B cell (primary cell): ENCODE measurements around the gene MAPRE3. TPM values are rescaled to one million over a fixed set of nuclear protein-coding genes. Genes with fewer than 3 reads are reported as not detected.

ENCODE experiments used
- ATAC-seq: fragments of 200-7000 bp; cut with Tn5 transposase; one replicate; pipeline ENCODE4 v1.10.0; 2021; ENCODE audit warnings: low read depth, mild to moderate bottlenecking, moderate number of reproducible peaks, moderate library complexity
- CTCF ChIA-PET: fragments of 350-600 bp; sonication (Branson Sonifier 250); formaldehyde crosslinking; loops from one replicate; lab custom pipeline; 2021; ENCODE audit warnings: antibody characterized with exemption, inconsistent platforms; lab: Charles Lee
- POLR2A ChIA-PET: fragments of 350-600 bp; sonication (Branson Sonifier 250); formaldehyde crosslinking; loops from one replicate; lab custom pipeline; 2021; ENCODE audit warnings: antibody characterized with exemption; lab: Charles Lee
- DNase-seq: peaks from one replicate; pipeline ENCODE4 v3.0.0; 2013
- H2AFZ ChIP-seq: 2 replicates; pipeline ENCODE4 v1.6.1; 2012; ENCODE audit warnings: mild to moderate bottlenecking, low read depth, low read length; ENCODE audit not compliant: insufficient read depth, poor library complexity, severe bottlenecking
- H3K27ac ChIP-seq, 2 donors: 1 replicate in 1 of 2; 2 replicates in 1 of 2; pipeline ENCODE4 v1.5.1; 2012 to 2013; ENCODE audit warnings: low read length in 2 of 2, mild to moderate bottlenecking in 2 of 2, moderate library complexity in 1 of 2
- H3K27me3 ChIP-seq, 4 experiments: fragments of 200-600 bp in 1 of 4; sonication (generic) in 1 of 4; replicated peaks in 1 of 4; 1 replicate in 2 of 4; 2 replicates in 2 of 4; pipeline versions ENCODE4 v1.6.1 to v1.7.0; 2013 to 2016; ENCODE audit warnings: low read length in 3 of 4, mild to moderate bottlenecking in 2 of 4, mixed read lengths in 1 of 4, moderate library complexity in 1 of 4; ENCODE audit not compliant: insufficient read depth in 4 of 4, control insufficient read depth in 3 of 4; ENCODE audit errors: control extremely low read depth in 1 of 4
- H3K36me3 ChIP-seq, 2 experiments: replicated peaks in 1 of 2; 1 replicate in 1 of 2; 2 replicates in 1 of 2; pipeline versions ENCODE4 v1.6.1 to v1.7.1; 2013; ENCODE audit warnings: low read length in 1 of 2; ENCODE audit not compliant: insufficient read depth in 2 of 2, control insufficient read depth in 1 of 2; ENCODE audit errors: control extremely low read depth in 1 of 2, extremely low read depth in 1 of 2
- H3K4me1 ChIP-seq, 2 donors: fragments of 200-600 bp in 1 of 2; sonication (generic) in 1 of 2; 1 replicate in 1 of 2; 2 replicates in 1 of 2; pipeline versions ENCODE4 v1.5.1 to v1.6.1; 2013 to 2017; ENCODE audit warnings: low read length in 2 of 2; ENCODE audit not compliant: control insufficient read depth in 2 of 2, insufficient read depth in 2 of 2
- H3K4me2 ChIP-seq: replicated peaks from 2 replicates; pipeline ENCODE3; 2012; ENCODE audit warnings: mild to moderate bottlenecking, low read depth, low read length; ENCODE audit not compliant: poor library complexity, severe bottlenecking
- H3K4me3 ChIP-seq, 5 experiments: fragments of 200-600 bp in 1 of 5; sonication (generic) in 1 of 5; 1 replicate in 3 of 5; 2 replicates in 2 of 5; pipeline versions ENCODE4 v1.5.1 to v1.7.0; 2011 to 2016; ENCODE audit warnings: low read length in 4 of 5, mild to moderate bottlenecking in 4 of 5, low read depth in 2 of 5, control low read depth in 1 of 5, moderate library complexity in 1 of 5; ENCODE audit not compliant: insufficient read depth in 1 of 5; ENCODE audit errors: control extremely low read depth in 1 of 5, extremely low read depth in 1 of 5
- H3K79me2 ChIP-seq: fragments of 200-600 bp; sonication (generic); one replicate; pipeline ENCODE4 v1.6.0; 2016; ENCODE audit warnings: low read length; ENCODE audit not compliant: control insufficient read depth, insufficient read depth
- H3K9ac ChIP-seq: fragments of 200-600 bp; sonication (generic); 2 replicates; pipeline ENCODE4 v1.6.1; 2017; ENCODE audit warnings: mild to moderate bottlenecking, low read length, moderate library complexity
- H3K9me3 ChIP-seq, 3 donors: one replicate each; pipeline versions ENCODE4 v1.6.1 to v1.7.1; 2013; ENCODE audit warnings: low read length in 2 of 3; ENCODE audit not compliant: control insufficient read depth in 2 of 3, insufficient read depth in 1 of 3; ENCODE audit errors: control extremely low read depth in 1 of 3
- H4K20me1 ChIP-seq: 2 replicates; pipeline ENCODE4 v1.6.0; 2012; ENCODE audit warnings: mild to moderate bottlenecking, low read length; ENCODE audit not compliant: insufficient read depth, control insufficient read depth, poor library complexity, severe bottlenecking
- H3K27ac Mint-ChIP-seq: one replicate; pipeline ENCODE4 v1.8.0; 2021; ENCODE audit warnings: mixed read lengths
- H3K27me3 Mint-ChIP-seq: one replicate; pipeline ENCODE4 v1.8.0; 2021; ENCODE audit warnings: mixed read lengths
- H3K4me1 Mint-ChIP-seq: one replicate; pipeline ENCODE4 v1.8.0; 2021; ENCODE audit warnings: mixed read lengths
- H3K4me3 Mint-ChIP-seq: one replicate; pipeline ENCODE4 v1.8.0; 2021; ENCODE audit warnings: mixed read lengths
- H3K9me3 Mint-ChIP-seq: one replicate; pipeline ENCODE4 v1.8.0; 2022; ENCODE audit warnings: mixed read lengths; ENCODE audit not compliant: insufficient read depth
- EZH2 ChIP-seq: IDR thresholded peaks from 2 replicates; pipeline ENCODE4 v1.6.1; 2012; ENCODE audit warnings: borderline replicate concordance, low read depth, mild to moderate bottlenecking, moderate library complexity, low read length; ENCODE audit not compliant: insufficient read depth, poor library complexity, severe bottlenecking
- WGBS: methylation state at CpG from one replicate; pipeline ENCODE4 v1.1.5; 2013; ENCODE audit warnings: missing lambda C conversion rate; ENCODE audit not compliant: insufficient coverage; 5-methylcytosine and 5-hydroxymethylcytosine counted together
- intact Hi-C: fragments of 100-400 bp; cut with micrococcal nuclease; formaldehyde crosslinking; loops from one replicate; pipeline ENCODE4 v1.10.0; 2022
- polyA plus RNA-seq: library from polyadenylated mRNA; depleted of rRNA; stranded (reverse); fragments of >200 nt; gene quantifications from 2 replicates; pipeline ENCODE4 v1.2.3, GENCODE V29; 2012
- total RNA-seq, 2 donors: library from RNA; stranded (reverse); fragments of 120-200 nt in 1 of 2; gene quantifications; 1 replicate in 1 of 2; 2 replicates in 1 of 2; pipeline versions ENCODE4 v1.2.3 to v1.2.4, GENCODE V29; 2013 to 2022
- TF ChIP-seq, protein P1 (sequence below): fragments of 200-600 bp; IDR thresholded peaks from one replicate; pipeline ENCODE4 v1.8.0; 2022; ENCODE audit warnings: antibody characterized with exemption, mild to moderate bottlenecking

MAPRE3 gene
- total and polyA plus RNA-seq, 2 donors (not counting 1 experiment from before 2014, with no cell fraction given): 5.4 to 9.8 TPM

DNA sequence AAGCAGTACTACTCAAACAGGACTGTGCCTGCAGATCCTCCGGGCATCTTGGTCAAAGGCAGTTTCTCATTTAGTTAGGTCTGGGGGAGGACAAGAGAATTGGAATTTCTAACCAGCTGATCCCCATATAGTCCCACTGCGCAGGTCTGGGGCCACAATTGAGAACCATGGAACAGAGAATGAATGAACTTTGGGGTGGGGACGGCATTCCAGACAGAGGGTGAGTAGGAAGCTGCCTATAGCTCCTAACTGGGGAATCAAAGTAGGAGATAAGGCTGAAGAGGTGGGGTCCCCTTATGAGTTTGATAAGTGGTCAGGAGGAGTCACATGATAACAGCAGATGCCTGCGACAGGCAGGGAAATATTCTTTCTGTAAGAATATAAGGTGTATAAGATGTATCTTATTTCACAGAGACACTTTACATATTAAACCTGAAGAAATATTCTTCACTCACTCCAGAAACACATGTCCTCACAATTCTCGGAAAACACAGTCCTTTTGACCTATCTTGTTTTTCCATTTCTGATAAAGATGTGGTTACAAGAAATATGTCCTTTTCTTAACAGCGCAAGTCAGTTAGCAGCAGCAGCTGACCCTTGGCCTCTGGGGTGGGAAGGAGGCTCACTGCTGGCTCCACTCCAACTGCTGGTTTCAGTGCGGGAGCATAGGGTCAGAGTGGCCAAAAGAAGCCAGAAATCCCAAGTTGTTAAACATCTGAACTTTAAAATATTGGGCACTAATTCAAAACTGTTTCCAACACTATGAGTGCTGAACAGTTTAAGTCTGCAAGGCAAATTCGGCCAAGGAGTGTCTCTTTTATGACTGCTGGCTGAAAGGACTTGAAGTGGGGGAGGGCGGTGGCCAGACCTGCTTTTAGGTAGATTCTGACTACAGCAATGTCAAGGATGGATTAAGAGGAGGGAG, 49.8 kb downstream of the MAPRE3 start:
- H3K79me2 ChIP-seq: no peaks in the 10 kb centered on the region
- H3K27me3 ChIP-seq: no peaks in the 10 kb centered on the region
- Mint-ChIP-seq H3K9me3 (no peaks in the 10 kb centered on the region), H3K4me3 (no peak overlapping the region), H3K4me1 (no peaks in the 10 kb centered on the region), H3K27me3 (no peaks in the 10 kb centered on the region), H3K27ac (no peak overlapping the region)
- no peak overlapping the region for H3K27ac ChIP-seq
- intact Hi-C loops: no loop called here
- no peaks in the 10 kb centered on the region for H3K4me1 ChIP-seq
- POLR2A ChIA-PET: no interaction called here
- no peak overlapping the region for H3K9ac ChIP-seq
- H3K9me3 ChIP-seq: no peaks in the 10 kb centered on the region
- H3K4me2 ChIP-seq: no peak overlapping the region
- no peak overlapping the region for H2AFZ ChIP-seq
- no peak for DNase-seq
- no peak for ATAC-seq
- 100% methylated on average over 4 of the region's 9 CpGs for WGBS
- H3K36me3 ChIP-seq: no peaks in the 10 kb centered on the region
- no peak overlapping the region for H3K4me3 ChIP-seq
- no peaks in the 10 kb centered on the region for H4K20me1 ChIP-seq
- TF ChIP-seq, protein P1, sequence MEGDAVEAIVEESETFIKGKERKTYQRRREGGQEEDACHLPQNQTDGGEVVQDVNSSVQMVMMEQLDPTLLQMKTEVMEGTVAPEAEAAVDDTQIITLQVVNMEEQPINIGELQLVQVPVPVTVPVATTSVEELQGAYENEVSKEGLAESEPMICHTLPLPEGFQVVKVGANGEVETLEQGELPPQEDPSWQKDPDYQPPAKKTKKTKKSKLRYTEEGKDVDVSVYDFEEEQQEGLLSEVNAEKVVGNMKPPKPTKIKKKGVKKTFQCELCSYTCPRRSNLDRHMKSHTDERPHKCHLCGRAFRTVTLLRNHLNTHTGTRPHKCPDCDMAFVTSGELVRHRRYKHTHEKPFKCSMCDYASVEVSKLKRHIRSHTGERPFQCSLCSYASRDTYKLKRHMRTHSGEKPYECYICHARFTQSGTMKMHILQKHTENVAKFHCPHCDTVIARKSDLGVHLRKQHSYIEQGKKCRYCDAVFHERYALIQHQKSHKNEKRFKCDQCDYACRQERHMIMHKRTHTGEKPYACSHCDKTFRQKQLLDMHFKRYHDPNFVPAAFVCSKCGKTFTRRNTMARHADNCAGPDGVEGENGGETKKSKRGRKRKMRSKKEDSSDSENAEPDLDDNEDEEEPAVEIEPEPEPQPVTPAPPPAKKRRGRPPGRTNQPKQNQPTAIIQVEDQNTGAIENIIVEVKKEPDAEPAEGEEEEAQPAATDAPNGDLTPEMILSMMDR: no peak
- no peak for TF ChIP-seq EZH2
- CTCF ChIA-PET: interaction anchor here (0.5 to 9.1 kb wide), 3 partner anchors 58 to 394 kb away, joined by 3 to 145 read pairs (median 3); no protein-coding TSS in a partner anchor
